Hepatocyte (in vitro differentiated cells): ENCODE measurements around the gene ZNF692. TPM values are rescaled to one million over a fixed set of nuclear protein-coding genes. Genes with fewer than 3 reads are reported as not detected.
"Not testable (repeated sequence)": the region's sequence is repeated elsewhere in the genome, so short reads cannot be mapped to it uniquely, and the experiment has no call there.

Experiments used
- DNase-seq: peaks from one replicate; pipeline ENCODE4 v3.0.0-alpha.2; 2016; ENCODE audit warnings: low spot score
- H2AFZ ChIP-seq: fragments of 200-600 bp; sonication (generic); 2 replicates; pipeline ENCODE4 v1.6.0; 2016; ENCODE audit warnings: antibody characterized with exemption, mild to moderate bottlenecking
- H3K27ac ChIP-seq: fragments of 200-600 bp; sonication (generic); 2 replicates; pipeline ENCODE4 v1.5.1; 2016; ENCODE audit warnings: mild to moderate bottlenecking
- H3K27me3 ChIP-seq: fragments of 200-600 bp; sonication (generic); 2 replicates; pipeline ENCODE4 v1.6.1; 2016
- H3K36me3 ChIP-seq: fragments of 200-600 bp; sonication (generic); replicated peaks from 2 replicates; pipeline ENCODE4 v1.5.1; 2016; ENCODE audit warnings: low read depth; ENCODE audit not compliant: insufficient read depth
- H3K4me1 ChIP-seq: fragments of 200-600 bp; sonication (generic); 2 replicates; pipeline ENCODE4 v1.5.1; 2016; ENCODE audit warnings: mild to moderate bottlenecking, moderate library complexity; ENCODE audit not compliant: insufficient read depth
- H3K4me2 ChIP-seq: fragments of 200-600 bp; sonication (generic); 2 replicates; pipeline ENCODE4 v1.6.0; 2016
- H3K4me3 ChIP-seq: fragments of 200-600 bp; sonication (generic); 2 replicates; pipeline ENCODE4 v1.5.1; 2016; ENCODE audit warnings: mild to moderate bottlenecking
- H3K79me2 ChIP-seq: fragments of 200-600 bp; sonication (generic); 2 replicates; pipeline ENCODE4 v1.6.0; 2017; ENCODE audit warnings: mild to moderate bottlenecking
- H3K9me2 ChIP-seq: fragments of 200-600 bp; sonication (generic); replicated peaks from 2 replicates; pipeline ENCODE4 v1.6.0; 2017; ENCODE audit warnings: mild to moderate bottlenecking; ENCODE audit not compliant: insufficient read depth
- H3K9me3 ChIP-seq: fragments of 200-600 bp; sonication (generic); 2 replicates; pipeline ENCODE4 v1.5.1; 2016; ENCODE audit warnings: low read depth, mild to moderate bottlenecking
- H4K20me1 ChIP-seq: fragments of 200-600 bp; sonication (generic); 2 replicates; pipeline ENCODE4 v1.6.0; 2016; ENCODE audit warnings: mild to moderate bottlenecking; ENCODE audit not compliant: insufficient read depth, poor library complexity, severe bottlenecking
- EZH2 ChIP-seq: fragments of 200-600 bp; sonication (generic); IDR thresholded peaks from 2 replicates; pipeline ENCODE4 v1.6.1; 2016; ENCODE audit warnings: antibody characterized with exemption, mild to moderate bottlenecking, borderline replicate concordance
- EZH2phosphoT487 ChIP-seq: fragments of 200-600 bp; sonication (generic); IDR thresholded peaks from one replicate; pipeline ENCODE4 v1.6.1; 2018; ENCODE audit warnings: antibody characterized with exemption, mild to moderate bottlenecking, low read depth, moderate library complexity; ENCODE audit not compliant: unreplicated experiment, severe bottlenecking
- WGBS: methylation state at CpG from one replicate; pipeline ENCODE4 v1.1.6; 2016; ENCODE audit warnings: low lambda C conversion rate; ENCODE audit errors: missing lambda C conversion rate; 5-methylcytosine and 5-hydroxymethylcytosine counted together
- polyA plus RNA-seq: library from polyadenylated mRNA; unstranded; fragments of >200 nt; fragmentation: Nextera tagmentation; extraction: Ambion mirVana; gene quantifications from 2 replicates; pipeline ENCODE4 v1.2.1, GENCODE V29; 2016
- total RNA-seq: library from RNA; depleted of rRNA; stranded (reverse); fragments of >200 nt; gene quantifications from 2 replicates; pipeline ENCODE4 v1.2.3, GENCODE V29; 2014
- TF ChIP-seq, protein P1 (sequence below): fragments of 200-600 bp; sonication (generic); IDR thresholded peaks from 2 replicates; pipeline ENCODE4 v1.5.1; 2016; ENCODE audit warnings: antibody characterized with exemption, mild to moderate bottlenecking; ENCODE audit not compliant: poor library complexity

The ZNF692 gene
- total and polyA plus RNA-seq, 2 experiments from 2014 or later, result 42.1 to 60.8 TPM

DNA sequence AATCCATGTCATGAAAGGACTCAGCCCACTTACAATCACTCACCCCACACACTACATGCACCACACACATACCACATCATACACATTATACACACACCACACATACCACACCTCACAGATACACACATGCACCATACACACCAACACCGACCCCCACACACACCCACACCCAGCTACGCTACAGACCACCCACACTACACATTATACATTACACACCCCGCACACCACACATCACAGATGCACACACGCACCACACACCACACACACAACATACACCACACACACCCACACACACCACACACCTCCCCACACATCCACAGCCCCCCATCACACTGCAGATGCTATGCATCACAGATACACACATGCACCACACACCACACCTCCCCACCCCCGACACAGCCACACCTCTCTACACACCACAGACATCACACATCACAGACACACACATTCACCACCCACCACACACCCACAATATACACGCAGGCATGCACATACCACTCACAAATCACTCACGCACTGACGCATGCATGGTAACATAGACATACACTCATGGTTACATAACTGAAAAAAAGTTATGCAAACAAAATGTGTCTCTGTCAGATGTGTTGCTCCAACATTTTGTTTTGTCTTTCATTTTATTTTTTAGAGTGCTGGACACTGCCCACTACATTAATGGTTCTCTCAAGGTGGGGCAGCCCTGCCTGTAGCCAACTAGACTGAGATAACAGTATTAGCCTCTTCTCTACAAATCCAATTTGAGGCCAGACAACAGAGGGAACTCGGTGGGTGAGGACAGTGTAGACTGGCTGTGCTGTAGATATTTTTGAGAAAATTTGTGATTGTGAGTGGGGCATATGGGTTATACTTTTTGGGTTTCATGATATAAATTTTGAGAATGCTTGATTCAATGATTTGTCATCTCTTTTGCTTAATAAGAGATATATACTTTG, 31.9 kb upstream of the ZNF692 start:
- Histone ChIP-seq H3K9me3 (no peaks in the 10 kb centered on the region), H3K4me2 (no peak overlapping the region), H3K4me1 (peaks cover 6% of the 10 kb centered on the region), H3K9me2 (no peaks in the 10 kb centered on the region), H4K20me1 (no peaks in the 10 kb centered on the region), H3K27ac (no peak overlapping the region), H2AFZ (no peak overlapping the region), H3K27me3 (no peaks in the 10 kb centered on the region), H3K79me2 (no peaks in the 10 kb centered on the region), H3K4me3 (no peak overlapping the region), H3K36me3 (no peaks in the 10 kb centered on the region)
- TF ChIP-seq, protein P1, sequence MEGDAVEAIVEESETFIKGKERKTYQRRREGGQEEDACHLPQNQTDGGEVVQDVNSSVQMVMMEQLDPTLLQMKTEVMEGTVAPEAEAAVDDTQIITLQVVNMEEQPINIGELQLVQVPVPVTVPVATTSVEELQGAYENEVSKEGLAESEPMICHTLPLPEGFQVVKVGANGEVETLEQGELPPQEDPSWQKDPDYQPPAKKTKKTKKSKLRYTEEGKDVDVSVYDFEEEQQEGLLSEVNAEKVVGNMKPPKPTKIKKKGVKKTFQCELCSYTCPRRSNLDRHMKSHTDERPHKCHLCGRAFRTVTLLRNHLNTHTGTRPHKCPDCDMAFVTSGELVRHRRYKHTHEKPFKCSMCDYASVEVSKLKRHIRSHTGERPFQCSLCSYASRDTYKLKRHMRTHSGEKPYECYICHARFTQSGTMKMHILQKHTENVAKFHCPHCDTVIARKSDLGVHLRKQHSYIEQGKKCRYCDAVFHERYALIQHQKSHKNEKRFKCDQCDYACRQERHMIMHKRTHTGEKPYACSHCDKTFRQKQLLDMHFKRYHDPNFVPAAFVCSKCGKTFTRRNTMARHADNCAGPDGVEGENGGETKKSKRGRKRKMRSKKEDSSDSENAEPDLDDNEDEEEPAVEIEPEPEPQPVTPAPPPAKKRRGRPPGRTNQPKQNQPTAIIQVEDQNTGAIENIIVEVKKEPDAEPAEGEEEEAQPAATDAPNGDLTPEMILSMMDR, result no peak
- no peak for TF ChIP-seq EZH2
- no peak for TF ChIP-seq EZH2phosphoT487
- WGBS, result 94% methylated on average over 9 of the region's 9 CpGs
- no peak for DNase-seq

DNA sequence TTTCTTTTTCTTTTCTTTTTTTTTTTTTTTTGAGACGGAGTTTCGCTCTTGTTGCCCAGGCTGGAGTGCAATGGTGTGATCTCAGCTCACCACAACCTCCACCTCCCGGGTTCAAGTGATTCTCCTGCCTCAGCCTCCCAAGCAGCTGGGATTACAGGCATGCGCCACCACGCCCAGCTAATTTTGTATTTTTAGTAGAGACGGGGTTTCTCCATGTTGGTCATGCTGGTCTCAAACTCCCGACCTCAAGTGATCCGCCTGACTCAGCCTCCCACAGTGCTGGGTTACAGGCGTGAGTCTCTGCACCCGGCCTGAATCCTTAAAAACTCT, 31.0 kb upstream of the ZNF692 start:
- H3K9me2 ChIP-seq, result not testable (repeated sequence)

GRCh38 chr1:248886237-248886895, 27.5 kb upstream of the ZNF692 start:
- no peak overlapping the region for H2AFZ ChIP-seq

More for the DNA sequence above, 31.0 kb upstream of the ZNF692 start:
- not testable (repeated sequence) for H3K79me2 ChIP-seq, H3K27me3 ChIP-seq, H3K9me3 ChIP-seq, H3K4me3 ChIP-seq, H4K20me1 ChIP-seq, H3K36me3 ChIP-seq, H2AFZ ChIP-seq, H3K27ac ChIP-seq, DNase-seq, H3K4me1 ChIP-seq
- 91% methylated on average over 8 of the region's 10 CpGs for WGBS
- H3K4me2 ChIP-seq, result peak overlapping the region; percentile 63

More at GRCh38 chr1:248886237-248886895, 27.5 kb upstream of the ZNF692 start:
- no peaks in the 10 kb centered on the region for H3K27me3 ChIP-seq
- H3K9me3 ChIP-seq, result no peaks in the 10 kb centered on the region
- H3K9me2 ChIP-seq, result no peaks in the 10 kb centered on the region
- H3K36me3 ChIP-seq, result no peaks in the 10 kb centered on the region
- H3K4me1 ChIP-seq, result peaks cover 6% of the 10 kb centered on the region
- H3K79me2 ChIP-seq, result no peaks in the 10 kb centered on the region
- no peak overlapping the region for H3K4me3 ChIP-seq
- WGBS, result 14% methylated on average over 1 of the region's 1 CpG
- DNase-seq, result no peak
- no peak overlapping the region for H3K4me2 ChIP-seq
- no peaks in the 10 kb centered on the region for H4K20me1 ChIP-seq
- no peak overlapping the region for H3K27ac ChIP-seq
- no peak for TF ChIP-seq EZH2phosphoT487
- TF ChIP-seq, protein P1, result no peak
- no peak for TF ChIP-seq EZH2
